H1 (cell line): ENCODE results near the gene GPR68. TPM values are rescaled to one million over a fixed set of nuclear protein-coding genes. Genes with fewer than 3 reads are reported as not detected.

Experiments
- CTCF ChIA-PET: fragments of 300-600 bp; sonication (Branson Sonifier 250); formaldehyde crosslinking; loops from one replicate; lab custom pipeline; 2021; ENCODE audit not compliant: partially characterized antibody; lab: Charles Lee
- POLR2A ChIA-PET: fragments of 300-600 bp; sonication (Branson Sonifier 250); formaldehyde crosslinking; loops from one replicate; lab custom pipeline; 2021; ENCODE audit warnings: inconsistent platforms; ENCODE audit not compliant: partially characterized antibody; lab: Charles Lee
- DNase-seq, 2 experiments: peaks; one replicate each; pipeline versions ENCODE4 v3.0.0 to v3.0.0-alpha.2; 2010 to 2022; ENCODE audit warnings: low spot score in 2 of 2, low read depth in 1 of 2, mixed read lengths in 1 of 2
- FAIRE-seq: peaks from 2 replicates; lab custom pipeline; 2011; peaks lifted over from hg19 to GRCh38; lab: Jason Lieb, UNC
- H2AFZ ChIP-seq: 2 replicates; pipeline ENCODE4 v1.8.1; 2012; ENCODE audit warnings: low read length, inconsistent platforms
- H2AK5ac ChIP-seq: 2 replicates; pipeline ENCODE4 v1.6.1; 2013; ENCODE audit warnings: low read depth, low read length
- H2BK120ac ChIP-seq: replicated peaks from 2 replicates; pipeline ENCODE3; 2013; ENCODE audit warnings: low read depth, low read length, inconsistent platforms
- H2BK12ac ChIP-seq: 2 replicates; pipeline ENCODE4 v1.6.1; 2013; ENCODE audit warnings: low read depth, low read length
- H2BK15ac ChIP-seq: 2 replicates; pipeline ENCODE4 v1.6.1; 2013; ENCODE audit warnings: low read length
- H2BK20ac ChIP-seq: 2 replicates; pipeline ENCODE4 v1.6.1; 2013; ENCODE audit warnings: low read length
- H2BK5ac ChIP-seq: 2 replicates; pipeline ENCODE4 v1.6.1; 2013; ENCODE audit warnings: low read depth, low read length
- H3K14ac ChIP-seq: 2 replicates; pipeline ENCODE4 v1.6.1; 2013; ENCODE audit warnings: inconsistent platforms; ENCODE audit not compliant: insufficient read length
- H3K18ac ChIP-seq: 2 replicates; pipeline ENCODE4 v1.6.1; 2013; ENCODE audit warnings: low read length; ENCODE audit errors: extremely low read depth
- H3K23ac ChIP-seq: 2 replicates; pipeline ENCODE4 v1.6.1; 2013; ENCODE audit warnings: inconsistent platforms; ENCODE audit not compliant: insufficient read length
- H3K23me2 ChIP-seq: 2 replicates; pipeline ENCODE4 v1.6.1; 2013; ENCODE audit warnings: low read depth, low read length
- H3K27ac ChIP-seq: 2 replicates; pipeline ENCODE4 v1.6.1; 2011; ENCODE audit warnings: low read depth, low read length, inconsistent platforms
- H3K27me3 ChIP-seq, 4 experiments: replicated peaks in 1 of 4; 1 replicate in 1 of 4; 2 replicates in 3 of 4; pipeline versions ENCODE4 v1.6.1 to v1.8.1; 2011 to 2013; ENCODE audit warnings: low read length in 3 of 4, mild to moderate bottlenecking in 3 of 4, inconsistent platforms in 2 of 4, mixed read lengths in 2 of 4, moderate library complexity in 1 of 4; ENCODE audit not compliant: control insufficient read depth in 3 of 4, insufficient read depth in 3 of 4; ENCODE audit errors: extremely low read depth in 1 of 4
- H3K36me3 ChIP-seq, 4 experiments: 2 replicates each; pipeline versions ENCODE4 v1.6.1 to v1.8.1; 2011 to 2013; ENCODE audit warnings: mild to moderate bottlenecking in 4 of 4, low read length in 3 of 4, moderate library complexity in 2 of 4, control low read depth in 1 of 4, inconsistent platforms in 1 of 4; ENCODE audit not compliant: insufficient read depth in 4 of 4, control insufficient read depth in 2 of 4
- H3K4ac ChIP-seq: replicated peaks from 2 replicates; pipeline ENCODE3; 2013; ENCODE audit warnings: low read length, low read depth, mixed read lengths, inconsistent platforms; ENCODE audit not compliant: insufficient read length
- H3K4me1 ChIP-seq, 4 experiments: replicated peaks in 1 of 4; 1 replicate in 1 of 4; 2 replicates in 3 of 4; pipeline versions ENCODE4 v1.6.1 to v1.8.1; 2011 to 2013; ENCODE audit warnings: low read length in 3 of 4, inconsistent platforms in 2 of 4, mixed read lengths in 1 of 4; ENCODE audit not compliant: insufficient read depth in 4 of 4, control insufficient read depth in 3 of 4
- H3K4me2 ChIP-seq, 2 experiments: 2 replicates each; pipeline versions ENCODE4 v1.6.1 to v1.8.1; 2011 to 2013; ENCODE audit warnings: low read depth in 2 of 2, low read length in 2 of 2, control low read depth in 1 of 2, inconsistent platforms in 1 of 2, mild to moderate bottlenecking in 1 of 2; ENCODE audit not compliant: insufficient read depth in 1 of 2
- H3K4me3 ChIP-seq, 4 experiments: fragments of 200-600, 300-600 bp in 1 of 4; sonication (generic), shearing (Covaris generic), sonication (Bioruptor Twin) in 1 of 4; 2 replicates each; pipeline versions ENCODE4 v1.5.1 to v1.8.1; 2011 to 2016; ENCODE audit warnings: low read length in 4 of 4, low read depth in 3 of 4, control low read depth in 2 of 4, inconsistent platforms in 2 of 4, mild to moderate bottlenecking in 2 of 4, mixed read lengths in 1 of 4, moderate library complexity in 1 of 4; ENCODE audit not compliant: insufficient read depth in 2 of 4; ENCODE audit errors: extremely low read depth in 1 of 4
- H3K56ac ChIP-seq: replicated peaks from 2 replicates; pipeline ENCODE3; 2013; ENCODE audit warnings: low read depth, mild to moderate bottlenecking, mixed read lengths, low read length, inconsistent platforms; ENCODE audit not compliant: insufficient read length
- H3K79me1 ChIP-seq: 2 replicates; pipeline ENCODE4 v1.6.1; 2013; ENCODE audit warnings: low read depth, low read length, control low read depth
- H3K79me2 ChIP-seq, 2 experiments: 2 replicates each; pipeline versions ENCODE4 v1.6.1 to v1.8.1; 2012 to 2013; ENCODE audit warnings: low read length in 2 of 2, mild to moderate bottlenecking in 2 of 2, inconsistent platforms in 1 of 2; ENCODE audit not compliant: insufficient read depth in 2 of 2, control insufficient read depth in 1 of 2
- H3K9ac ChIP-seq, 4 experiments: replicated peaks in 1 of 4; 1 replicate in 1 of 4; 2 replicates in 3 of 4; pipeline versions ENCODE4 v1.6.1 to v1.8.1; 2011 to 2013; ENCODE audit warnings: low read depth in 3 of 4, low read length in 3 of 4, control low read depth in 2 of 4, mild to moderate bottlenecking in 2 of 4, moderate library complexity in 2 of 4, inconsistent platforms in 1 of 4; ENCODE audit errors: extremely low read depth in 1 of 4
- H3K9me3 ChIP-seq, 2 experiments: 2 replicates each; pipeline versions ENCODE4 v1.6.1 to v1.8.1; 2012 to 2013; ENCODE audit warnings: mild to moderate bottlenecking in 2 of 2, moderate library complexity in 2 of 2, control low read depth in 1 of 2, inconsistent platforms in 1 of 2, low read depth in 1 of 2, low read length in 1 of 2, mixed read lengths in 1 of 2; ENCODE audit not compliant: insufficient read depth in 2 of 2
- H4K20me1 ChIP-seq, 2 experiments: replicated peaks in 1 of 2; 2 replicates each; pipeline versions ENCODE3 to v1.8.1; 2011 to 2013; ENCODE audit warnings: inconsistent platforms in 2 of 2, low read length in 2 of 2, mild to moderate bottlenecking in 1 of 2; ENCODE audit not compliant: insufficient read depth in 2 of 2, control insufficient read depth in 1 of 2
- H4K5ac ChIP-seq: 2 replicates; pipeline ENCODE4 v1.6.1; 2013; ENCODE audit warnings: low read length, low read depth, mixed read lengths, inconsistent platforms; ENCODE audit not compliant: insufficient read length
- H4K8ac ChIP-seq: 2 replicates; pipeline ENCODE4 v1.8.0; 2013; ENCODE audit warnings: mild to moderate bottlenecking, moderate library complexity, low read length, inconsistent platforms; ENCODE audit not compliant: insufficient read depth; ENCODE audit errors: extremely low read depth
- H4K91ac ChIP-seq: replicated peaks from 2 replicates; pipeline ENCODE3; 2013; ENCODE audit warnings: low read length, mixed read lengths, inconsistent platforms; ENCODE audit not compliant: insufficient read length
- JUN ChIP-seq: IDR thresholded peaks from 2 replicates; pipeline ENCODE4 v1.6.1; 2011; ENCODE audit warnings: low read depth, mild to moderate bottlenecking, improper control_type of control experiment, low read length
- MAFK ChIP-seq: IDR thresholded peaks from 2 replicates; pipeline ENCODE4 v1.6.1; 2012; ENCODE audit warnings: low read depth, mild to moderate bottlenecking, improper control_type of control experiment, low read length
- PHF8 ChIP-seq: fragments of 200-600 bp; sonication (generic); conservative IDR thresholded peaks from 2 replicates; pipeline ENCODE4 v1.7.1; 2012; ENCODE audit warnings: low read depth, mild to moderate bottlenecking, inconsistent platforms, low read length, moderate library complexity
- RNF2 ChIP-seq: fragments of 200-900, 300-1000 bp; sonication (generic); IDR thresholded peaks from 2 replicates; pipeline ENCODE4 v1.7.1; 2016; ENCODE audit warnings: borderline replicate concordance, low read depth, mild to moderate bottlenecking, antibody characterized with exemption, low read length; ENCODE audit not compliant: poor library complexity, severe bottlenecking; ENCODE audit errors: missing control alignments
- TAF1 ChIP-seq: IDR thresholded peaks from 2 replicates; pipeline ENCODE4 v1.6.1; 2011; ENCODE audit warnings: mild to moderate bottlenecking, low read depth, low read length
- WGBS, 2 experiments: shearing (Covaris generic) in 1 of 2; methylation state at CpG; one replicate each; pipeline versions ENCODE4 v1.1.6 to v1.1.7; 2013 to 2015; ENCODE audit warnings: low lambda C conversion rate in 2 of 2, mixed read lengths in 2 of 2, inconsistent platforms in 1 of 2, low coverage in 1 of 2, missing lambda C conversion rate in 1 of 2; ENCODE audit not compliant: insufficient replicate concordance in 2 of 2, insufficient coverage in 1 of 2, insufficient read length in 1 of 2; ENCODE audit errors: extremely low coverage in 1 of 2, missing lambda C conversion rate in 1 of 2; 5-methylcytosine and 5-hydroxymethylcytosine counted together
- polyA plus RNA-seq, 7 experiments: library from polyadenylated mRNA; depleted of rRNA in 3 of 7; stranded (reverse) in 5 of 7; unstranded in 2 of 7; fragments of >200 nt in 5 of 7; fragments of 200-250 nt in 2 of 7; gene quantifications; 1 replicate in 5 of 7; 2 replicates in 1 of 7; 4 replicates in 1 of 7; pipeline versions ENCODE4 v1.2.1 to v1.2.3, GENCODE V29; 2011 to 2013; ENCODE audit warnings: missing spikeins in 2 of 7, mixed read lengths in 2 of 7
- total RNA-seq: library from RNA; stranded (reverse); fragmentation: NEBNext Ultra II Directional; extraction: Animal tissue kit (Norgen Biotek cat#: 25700); gene quantifications from 2 replicates; pipeline ENCODE4 v1.2.1, GENCODE V29; 2021

The GPR68 gene
- total and polyA plus RNA-seq, 2 of the 8 experiments (the other 6 are each of a cell fraction or from before 2014, with no cell fraction given): 0.22 to 0.76 TPM

- Histone ChIP-seq H3K27me3 (no peaks in the 10 kb centered on the region), H2BK15ac (no peak overlapping the region), H3K9ac (no peak overlapping the region), H3K56ac (no peak overlapping the region), H4K5ac (no peak overlapping the region), H2BK5ac (no peak overlapping the region), H3K23me2 (no peaks in the 10 kb centered on the region), H3K9me3 (no peaks in the 10 kb centered on the region), H2AK5ac (no peak overlapping the region), H4K8ac (no peak overlapping the region), H3K4ac (no peak overlapping the region), H3K79me2 (no peaks in the 10 kb centered on the region), H3K79me1 (no peaks in the 10 kb centered on the region)
- DNase-seq: no peak
- POLR2A ChIA-PET: no interaction called here
- FAIRE-seq: no peak
- TF ChIP-seq TAF1 (no peak), JUN (no peak), RNF2 (no peak), MAFK (no peak), PHF8 (no peak)
- TF ChIP-seq, all 59 proteins: peak for 0
- Histone ChIP-seq H3K27ac (no peak overlapping the region), H2BK20ac (no peak overlapping the region), H3K4me3 (no peak overlapping the region), H2AFZ (no peak overlapping the region), H3K4me2 (no peak overlapping the region), H2BK120ac (no peak overlapping the region), H3K14ac (no peak overlapping the region), H3K4me1 (no peaks in the 10 kb centered on the region; a peak in 1 of 7 replicates), H2BK12ac (no peak overlapping the region), H4K91ac (no peak overlapping the region), H3K18ac (no peak overlapping the region), H4K20me1 (no peaks in the 10 kb centered on the region), H3K36me3 (peaks cover 2 to 26% (median 11%) of the 10 kb centered on the region in 4 experiments; a peak in 5 of 8 replicates), H3K23ac (no peak overlapping the region)
- CTCF ChIA-PET: interaction anchor here (0.9 to 2.8 kb wide), 4 partner anchors 16 to 435 kb away, joined by 3 to 16 read pairs (median 6); no protein-coding TSS in a partner anchor
- 89% methylated on average over 12 of the region's 12 CpGs; no CpG with 5 or more reads in 1 of the 2 experiments for WGBS, 2 experiments
These were observed 51.4 kb downstream of the GPR68 start for GRCh38 chr14:91193069-91193468.
